Stomach (tissue), 4 donors: ENCODE data around the gene UGGT2.

Experiments
- CTCF ChIP-seq, 7 experiments: fragments of 450-650 bp in 4 of 7; fragments of 200-600 bp in 3 of 7; sonication (generic) in 3 of 7; IDR thresholded peaks; one replicate each; pipeline ENCODE4 v1.5.1; 2016 to 2019; ENCODE audit warnings: antibody characterized with exemption in 7 of 7, control low read depth in 2 of 7, mild to moderate bottlenecking in 1 of 7
- POLR2A ChIP-seq, 4 donors: fragments of 450-650 bp; IDR thresholded peaks; one replicate each; pipeline ENCODE4 v1.6.1; 2016; ENCODE audit warnings: antibody characterized with exemption in 4 of 4, control low read depth in 2 of 4, mild to moderate bottlenecking in 1 of 4, moderate library complexity in 1 of 4
- POLR2AphosphoS5 ChIP-seq, 3 donors: sonication (generic); formaldehyde crosslinking; IDR thresholded peaks; one replicate each; pipeline ENCODE4 v1.6.1; 2016; ENCODE audit warnings: antibody characterized with exemption in 3 of 3

GRCh38 chr13:95931300-95932025, 121.7 kb downstream of the UGGT2 start:
- TF ChIP-seq CTCF (IDR thresholded peaks at IDR 0.05), result no peak
- no peak for TF ChIP-seq POLR2AphosphoS5 (IDR thresholded peaks at IDR 0.05)
- TF ChIP-seq POLR2A (IDR thresholded peaks at IDR 0.05), result no peak
